Epithelial cell of proximal tubule (primary cell): ENCODE data around the gene TGM3. TPM values are rescaled to one million over a fixed set of nuclear protein-coding genes. Genes with fewer than 3 reads are reported as not detected.

Experiments
- DNase-seq: peaks from one replicate; pipeline ENCODE4 v3.0.0-alpha.2; 2011; ENCODE audit warnings: low read depth
- H3K4me3 ChIP-seq: 2 replicates; pipeline ENCODE4 v1.5.1; 2011; ENCODE audit warnings: low read depth, mild to moderate bottlenecking, low read length
- CTCF ChIP-seq: conservative IDR thresholded peaks from 2 replicates; pipeline ENCODE4 v1.5.1; 2012; ENCODE audit warnings: low read depth, mild to moderate bottlenecking, low read length
- total RNA-seq: library from RNA; depleted of rRNA; stranded (reverse); fragments of >200 nt; gene quantifications from 2 replicates; pipeline ENCODE4 v1.2.3, GENCODE V29; 2015

Gene TGM3
- total RNA-seq, 1 donor from 2014 or later = not detected

GRCh38 chr20:2303673-2304072 is 7.9 kb downstream of the TGM3 start:
- no peak for DNase-seq
- no peak for TF ChIP-seq CTCF
- H3K4me3 ChIP-seq = no peak overlapping the region

- no peak overlapping the region for H3K4me3 ChIP-seq
- no peak for TF ChIP-seq CTCF
- no peak for DNase-seq
These were observed 8.4 kb downstream of the TGM3 start for GRCh38 chr20:2304180-2304579.

- no peak for DNase-seq
- no peak overlapping the region for H3K4me3 ChIP-seq
- no peak for TF ChIP-seq CTCF
These were observed 9.2 kb downstream of the TGM3 start for GRCh38 chr20:2305029-2305428.

GRCh38 chr20:2305479-2305878 is 9.7 kb downstream of the TGM3 start:
- no peak overlapping the region for H3K4me3 ChIP-seq
- TF ChIP-seq CTCF = no peak
- no peak for DNase-seq

GRCh38 chr20:2305946-2306345 is 10.1 kb downstream of the TGM3 start:
- DNase-seq = no peak
- H3K4me3 ChIP-seq = no peak overlapping the region
- no peak for TF ChIP-seq CTCF

- no peak overlapping the region for H3K4me3 ChIP-seq
- no peak for TF ChIP-seq CTCF
- no peak for DNase-seq
These were observed 11.3 kb downstream of the TGM3 start for GRCh38 chr20:2307136-2307535.

- TF ChIP-seq CTCF = no peak
- H3K4me3 ChIP-seq = no peak overlapping the region
- DNase-seq = no peak
These were observed 15.5 kb downstream of the TGM3 start for GRCh38 chr20:2311329-2311728.
